Measurements from ENCODE around the gene AHCYL2.
"Not testable (repeated sequence)": the region's sequence is repeated elsewhere in the genome, so short reads cannot be mapped to it uniquely, and the experiment has no call there.

Gene AHCYL2

GRCh38 chr7:129405527-129405926 lies 180.7 kb downstream of the AHCYL2 start:
- Histone ChIP-seq H2AFZ (ENCODE audit: low read length) (no peak overlapping the region), H3K9me2 (ENCODE audit: low read depth, low read length) (no peaks in the 10 kb centered on the region), H4K20me1 (ENCODE audit: insufficient read depth, low read length) (no peaks in the 10 kb centered on the region), H3K36me3 (ENCODE audit: insufficient read depth, low read length) (no peaks in the 10 kb centered on the region), H3K9me3 (ENCODE audit: low read length) (no peaks in the 10 kb centered on the region), H3K27ac (ENCODE audit: low read depth, low read length, poor library complexity, severe bottlenecking) (no peak overlapping the region), H3K4me3 (ENCODE audit: low read depth, low read length, poor library complexity, severe bottlenecking) (no peak overlapping the region), H3K4me2 (ENCODE audit: low read length) (no peak overlapping the region), H3K27me3 (ENCODE audit: insufficient read depth, low read length) (no peaks in the 10 kb centered on the region), H3F3A (ENCODE audit: insufficient read depth, low read length) (no peaks in the 10 kb centered on the region), H3K9ac (ENCODE audit: low read length) (no peak overlapping the region), H3K79me2 (ENCODE audit: insufficient read depth, low read length) (no peaks in the 10 kb centered on the region), H3K4me1 (ENCODE audit: insufficient read depth, low read length, severe bottlenecking) (no peaks in the 10 kb centered on the region)
- TF ChIP-seq EZH2 (IDR thresholded peaks at IDR 0.05; ENCODE audit: borderline replicate concordance, low read length) (no peak), CTCF (IDR thresholded peaks at IDR 0.05; ENCODE audit: low read length) (no peak)

DNA sequence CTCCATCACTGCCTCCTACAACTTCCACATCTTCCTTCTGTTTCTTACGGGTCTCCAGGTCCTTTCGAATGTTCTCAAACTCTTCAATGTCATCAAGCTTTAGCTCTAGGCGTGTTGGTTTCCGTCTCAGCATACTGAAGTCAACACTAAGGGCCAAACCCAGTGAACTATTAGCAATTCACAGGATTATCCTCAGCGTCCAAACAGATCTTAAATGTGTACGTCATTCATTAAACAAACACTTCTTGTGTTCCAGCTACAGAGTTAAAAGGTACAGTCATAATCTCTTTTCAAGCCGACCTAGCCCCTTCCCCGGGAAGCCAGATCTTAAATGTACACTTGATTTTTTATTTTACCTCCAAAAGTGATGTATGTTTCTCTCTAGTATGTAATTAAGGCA lies 185.4 kb downstream of the AHCYL2 start:
- H3K4me1 ChIP-seq (ENCODE audit: insufficient read depth, low read length, severe bottlenecking); H4K20me1 ChIP-seq (ENCODE audit: insufficient read depth, low read length); H3K79me2 ChIP-seq (ENCODE audit: insufficient read depth, low read length); H3K9ac ChIP-seq (ENCODE audit: low read length); H3K4me2 ChIP-seq (ENCODE audit: low read length); H3K9me2 ChIP-seq (ENCODE audit: low read depth, low read length); H3K4me3 ChIP-seq (ENCODE audit: low read depth, low read length, poor library complexity, severe bottlenecking); H3K36me3 ChIP-seq (ENCODE audit: insufficient read depth, low read length); H3K9me3 ChIP-seq (ENCODE audit: low read length); H2AFZ ChIP-seq (ENCODE audit: low read length); H3F3A ChIP-seq (ENCODE audit: insufficient read depth, low read length); H3K27ac ChIP-seq (ENCODE audit: low read depth, low read length, poor library complexity, severe bottlenecking); H3K27me3 ChIP-seq (ENCODE audit: insufficient read depth, low read length): not testable (repeated sequence)

DNA sequence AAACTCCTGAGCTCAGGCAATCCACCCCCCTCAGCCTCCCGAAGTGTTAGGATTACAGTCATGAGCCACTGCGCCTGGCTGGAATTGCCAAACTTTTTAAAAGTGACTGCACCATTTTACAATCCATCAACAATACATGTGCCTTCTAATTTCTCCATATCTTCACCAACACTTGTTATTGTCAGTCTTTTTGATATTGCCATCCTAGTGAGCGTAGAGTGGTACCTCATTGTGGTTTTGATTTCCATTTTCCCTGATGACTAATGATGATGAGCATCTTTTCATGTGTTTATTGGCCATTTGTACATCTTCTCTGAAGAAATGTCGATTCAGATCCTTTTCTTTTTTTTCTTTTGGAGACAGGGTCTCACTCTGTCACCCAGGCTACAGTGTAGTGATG lies 187.7 kb downstream of the AHCYL2 start:
- Histone ChIP-seq H3K9ac (ENCODE audit: low read length) (no peak overlapping the region), H3K4me3 (ENCODE audit: low read depth, low read length, poor library complexity, severe bottlenecking) (no peak overlapping the region), H3K4me2 (ENCODE audit: low read length) (no peak overlapping the region), H3K9me3 (ENCODE audit: low read length) (peaks cover 4% of the 10 kb centered on the region; the same call in 1 of the 2 replicates), H3K79me2 (ENCODE audit: insufficient read depth, low read length) (no peaks in the 10 kb centered on the region), H3K9me2 (ENCODE audit: low read depth, low read length) (no peaks in the 10 kb centered on the region), H4K20me1 (ENCODE audit: insufficient read depth, low read length) (no peaks in the 10 kb centered on the region), H3K36me3 (ENCODE audit: insufficient read depth, low read length) (no peaks in the 10 kb centered on the region), H3K4me1 (ENCODE audit: insufficient read depth, low read length, severe bottlenecking) (no peaks in the 10 kb centered on the region), H3F3A (ENCODE audit: insufficient read depth, low read length) (no peaks in the 10 kb centered on the region), H3K27ac (ENCODE audit: low read depth, low read length, poor library complexity, severe bottlenecking) (no peak overlapping the region), H2AFZ (ENCODE audit: low read length) (no peak overlapping the region), H3K27me3 (ENCODE audit: insufficient read depth, low read length) (no peaks in the 10 kb centered on the region)
- no peak for TF ChIP-seq CTCF (IDR thresholded peaks at IDR 0.05; ENCODE audit: low read length)
- no peak for TF ChIP-seq EZH2 (IDR thresholded peaks at IDR 0.05; ENCODE audit: borderline replicate concordance, low read length)

- no peak overlapping the region for H3K4me3 ChIP-seq (ENCODE audit: low read depth, low read length, poor library complexity, severe bottlenecking)
- H3K9me2 ChIP-seq (ENCODE audit: low read depth, low read length), result no peaks in the 10 kb centered on the region
- H3K27ac ChIP-seq (ENCODE audit: low read depth, low read length, poor library complexity, severe bottlenecking), result no peak overlapping the region
- H3K9ac ChIP-seq (ENCODE audit: low read length), result no peak overlapping the region
- no peak overlapping the region for H2AFZ ChIP-seq (ENCODE audit: low read length)
- no peak overlapping the region for H3K4me2 ChIP-seq (ENCODE audit: low read length)
- H3K79me2 ChIP-seq (ENCODE audit: insufficient read depth, low read length), result no peaks in the 10 kb centered on the region
- H3K9me3 ChIP-seq (ENCODE audit: low read length), result peaks cover 4% of the 10 kb centered on the region; the same call in 1 of the 2 replicates
- no peaks in the 10 kb centered on the region for H3K36me3 ChIP-seq (ENCODE audit: insufficient read depth, low read length)
- TF ChIP-seq CTCF (IDR thresholded peaks at IDR 0.05; ENCODE audit: low read length), result no peak
- no peak for TF ChIP-seq EZH2 (IDR thresholded peaks at IDR 0.05; ENCODE audit: borderline replicate concordance, low read length)
- H3F3A ChIP-seq (ENCODE audit: insufficient read depth, low read length), result no peaks in the 10 kb centered on the region
- H4K20me1 ChIP-seq (ENCODE audit: insufficient read depth, low read length), result no peaks in the 10 kb centered on the region
- H3K27me3 ChIP-seq (ENCODE audit: insufficient read depth, low read length), result no peaks in the 10 kb centered on the region
- no peaks in the 10 kb centered on the region for H3K4me1 ChIP-seq (ENCODE audit: insufficient read depth, low read length, severe bottlenecking)
Observed at GRCh38 chr7:129417073-129417472, 192.2 kb downstream of the AHCYL2 start.

All from OCI-LY1 (cell line).